ENCODE results near the gene NPTN.

Gene NPTN

GRCh38 chr15:73515527-73515926, 117.7 kb downstream of the NPTN start:
- peaks cover 26% of the 10 kb centered on the region for H3K4me1 ChIP-seq (ENCODE audit: control insufficient read depth, insufficient read depth, low read length)
- H3K36me3 ChIP-seq (ENCODE audit: control insufficient read depth, insufficient read depth, low read length) = no peaks in the 10 kb centered on the region
- no peaks in the 10 kb centered on the region; the same call in 1 of the 2 replicates for H3K9me3 ChIP-seq (ENCODE audit: control insufficient read depth, insufficient read depth, low read length)
- H3K27me3 ChIP-seq (ENCODE audit: control insufficient read depth, insufficient read depth, low read length) = no peaks in the 10 kb centered on the region
- H3K4me3 ChIP-seq (ENCODE audit: low read depth, low read length) = no peak overlapping the region
- no peak overlapping the region for H3K9ac ChIP-seq (ENCODE audit: low read depth, low read length)
- H3K27ac ChIP-seq (ENCODE audit: low read depth, low read length) = no peak overlapping the region

Data from HUES48 (cell line).